ENCODE data around the gene HIVEP3. TPM values are rescaled to one million over a fixed set of nuclear protein-coding genes. Genes with fewer than 3 reads are reported as not detected.
A peak's percentile ranks its signal among the peaks of the same experiment; 100 is the strongest.
"Not testable (repeated sequence)": the region's sequence is repeated elsewhere in the genome, so short reads cannot be mapped to it uniquely, and the experiment has no call there.

HIVEP3 gene
- total RNA-seq, 1 experiment from 2014 or later, result 1.2 TPM

- Mint-ChIP-seq H3K27me3 (ENCODE audit: insufficient read depth, unreplicated experiment) (peaks cover 25% of the 10 kb centered on the region), H3K36me3 (ENCODE audit: insufficient read depth, unreplicated experiment) (no peaks in the 10 kb centered on the region), H3K27ac (ENCODE audit: low read depth, unreplicated experiment) (no peak overlapping the region), H3K4me3 (ENCODE audit: unreplicated experiment) (no peak overlapping the region), H3K9me3 (ENCODE audit: unreplicated experiment) (no peaks in the 10 kb centered on the region), H3K4me1 (ENCODE audit: insufficient read depth, unreplicated experiment) (peaks cover 4% of the 10 kb centered on the region)
- POLR2A ChIA-PET, result interaction anchor here (0.6 kb wide), 1 partner anchor 152 kb away, joined by 3 read pairs; no protein-coding TSS in a partner anchor
- TF ChIP-seq CTCF (IDR thresholded peaks at IDR 0.05; ENCODE audit: unreplicated experiment), result no peak
- intact Hi-C loops (cut with micrococcal nuclease), result no loop called here
- CTCF ChIA-PET, result no interaction called here
- no TSS peak for BruUV-seq (replicated peaks)
- DNase-seq (ENCODE audit: unreplicated experiment), result no peak
These were observed 7.0 kb upstream of the HIVEP3 start for GRCh38 chr1:41925712-41926111.

- H3K27ac Mint-ChIP-seq (ENCODE audit: low read depth, unreplicated experiment), result no peak overlapping the region
- BruUV-seq (replicated peaks), result no TSS peak
- H3K9me3 Mint-ChIP-seq (ENCODE audit: unreplicated experiment), result no peaks in the 10 kb centered on the region
- TF ChIP-seq CTCF (IDR thresholded peaks at IDR 0.05; ENCODE audit: unreplicated experiment), result no peak
- CTCF ChIA-PET, result no interaction called here
- H3K4me1 Mint-ChIP-seq (ENCODE audit: insufficient read depth, unreplicated experiment), result peaks cover 6% of the 10 kb centered on the region
- no peaks in the 10 kb centered on the region for H3K36me3 Mint-ChIP-seq (ENCODE audit: insufficient read depth, unreplicated experiment)
- POLR2A ChIA-PET, result no interaction called here
- peaks cover 17% of the 10 kb centered on the region for H3K27me3 Mint-ChIP-seq (ENCODE audit: insufficient read depth, unreplicated experiment)
- H3K4me3 Mint-ChIP-seq (ENCODE audit: unreplicated experiment), result no peak overlapping the region
- DNase-seq (ENCODE audit: unreplicated experiment), result no peak
- intact Hi-C loops (cut with micrococcal nuclease), result no loop called here
These were observed 6.2 kb upstream of the HIVEP3 start for GRCh38 chr1:41924911-41925310.

GRCh38 chr1:41921271-41921670, 2.5 kb upstream of the HIVEP3 start:
- peaks cover 10% of the 10 kb centered on the region for H3K4me1 Mint-ChIP-seq (ENCODE audit: insufficient read depth, unreplicated experiment)

GRCh38 chr1:41920658-41921057, 1.9 kb upstream of the HIVEP3 start:
- Mint-ChIP-seq H3K36me3 (ENCODE audit: insufficient read depth, unreplicated experiment) (no peaks in the 10 kb centered on the region), H3K9me3 (ENCODE audit: unreplicated experiment) (no peaks in the 10 kb centered on the region), H3K4me1 (ENCODE audit: insufficient read depth, unreplicated experiment) (peaks cover 16% of the 10 kb centered on the region), H3K27ac (ENCODE audit: low read depth, unreplicated experiment) (no peak overlapping the region), H3K4me3 (ENCODE audit: unreplicated experiment) (no peak overlapping the region), H3K27me3 (ENCODE audit: insufficient read depth, unreplicated experiment) (no peaks in the 10 kb centered on the region)
- ChIA-PET POLR2A (interaction anchor here (0.6 to 1.5 kb wide), 2 partner anchors 11 to 58 kb away, joined by 3 to 6 read pairs; no protein-coding TSS in a partner anchor), CTCF (no interaction called here)
- DNase-seq (ENCODE audit: unreplicated experiment), result peak; percentile 32
- intact Hi-C loops (cut with micrococcal nuclease), result no loop called here
- BruUV-seq (replicated peaks), result no TSS peak
- TF ChIP-seq CTCF (IDR thresholded peaks at IDR 0.05; ENCODE audit: unreplicated experiment), result no peak

More at GRCh38 chr1:41921271-41921670, 2.5 kb upstream of the HIVEP3 start:
- CTCF ChIA-PET; H3K36me3 Mint-ChIP-seq (ENCODE audit: insufficient read depth, unreplicated experiment); BruUV-seq (replicated peaks); H3K27me3 Mint-ChIP-seq (ENCODE audit: insufficient read depth, unreplicated experiment); H3K27ac Mint-ChIP-seq (ENCODE audit: low read depth, unreplicated experiment); H3K4me3 Mint-ChIP-seq (ENCODE audit: unreplicated experiment); intact Hi-C loops (cut with micrococcal nuclease); H3K9me3 Mint-ChIP-seq (ENCODE audit: unreplicated experiment); DNase-seq (ENCODE audit: unreplicated experiment): not testable (repeated sequence)
- POLR2A ChIA-PET, result interaction anchor here (1.2 kb wide), 1 partner anchor 37 kb away, joined by 3 read pairs; no protein-coding TSS in a partner anchor

Data from MCF 10A (cell line).